GM12878 (cell line): ENCODE data around the gene AQP9. TPM values are rescaled to one million over a fixed set of nuclear protein-coding genes. Genes with fewer than 3 reads are reported as not detected.
"Not testable (repeated sequence)": the region's sequence is repeated elsewhere in the genome, so short reads cannot be mapped to it uniquely, and the experiment has no call there.

Source experiments
- ATAC-seq: fragments of 200-7000 bp; cut with Tn5 transposase; 3 replicates; pipeline ENCODE4 v1.9.1; 2020; ENCODE audit warnings: mild to moderate bottlenecking, moderate library complexity
- BruUV-seq: library from RNA; stranded (reverse); fragments of 400-500 nt; replicated peaks from 2 replicates; lab custom pipeline; 2021; lab: Mats Ljungman, UMichigan
- CTCF ChIA-PET: fragments of 300-600 bp; sonication (Branson Sonifier 250); formaldehyde crosslinking; extraction: SDS; loops from one replicate; lab custom pipeline; 2021; ENCODE audit warnings: inconsistent platforms; lab: Yijun Ruan, JAX
- POLR2A ChIA-PET: fragments of 350-600 bp; formaldehyde crosslinking; extraction: SDS; loops from one replicate; lab custom pipeline; 2021; ENCODE audit warnings: inconsistent platforms; lab: Charles Lee
- RAD21 ChIA-PET: fragments of 300-600 bp; sonication (Branson Sonifier 250); formaldehyde crosslinking; loops from one replicate; lab custom pipeline; 2023; ENCODE audit warnings: antibody characterized with exemption; ENCODE audit not compliant: unreplicated experiment; lab: Charles Lee
- SMC1A ChIA-PET: fragments of 300-600 bp; sonication (Branson Sonifier 250); formaldehyde crosslinking; loops from one replicate; lab custom pipeline; 2023; ENCODE audit not compliant: unreplicated experiment, uncharacterized antibody; lab: Charles Lee
- DNase-seq: peaks from one replicate; pipeline ENCODE4 v3.0.0-alpha.2; 2011; ENCODE audit warnings: low read depth, low spot score
- FAIRE-seq: peaks from 3 replicates; lab custom pipeline; 2011; peaks lifted over from hg19 to GRCh38; lab: Jason Lieb, UNC
- H2AFZ ChIP-seq: 2 replicates; pipeline ENCODE4 v1.6.0; 2011; ENCODE audit warnings: low read depth, low read length, control low read depth; ENCODE audit not compliant: control insufficient read depth
- H3K27ac ChIP-seq: 2 replicates; pipeline ENCODE4 v1.5.1; 2011; ENCODE audit warnings: control low read depth; ENCODE audit not compliant: control insufficient read depth, insufficient read depth
- H3K27me3 ChIP-seq, 2 experiments: replicated peaks in 1 of 2; 2 replicates each; pipeline versions ENCODE4 v1.6.0 to v1.6.1; 2011; ENCODE audit warnings: low read length in 1 of 2; ENCODE audit not compliant: control insufficient read depth in 2 of 2, insufficient read depth in 2 of 2
- H3K36me3 ChIP-seq, 2 experiments: 2 replicates each; pipeline ENCODE4 v1.5.1; 2011; ENCODE audit warnings: low read length in 1 of 2; ENCODE audit not compliant: control insufficient read depth in 2 of 2, insufficient read depth in 2 of 2
- H3K4me1 ChIP-seq: 2 replicates; pipeline ENCODE4 v1.6.1; 2011; ENCODE audit warnings: mild to moderate bottlenecking, low read length, moderate library complexity, mixed read lengths; ENCODE audit not compliant: control insufficient read depth, insufficient read depth
- H3K4me2 ChIP-seq: 2 replicates; pipeline ENCODE4 v1.6.0; 2011; ENCODE audit warnings: control low read depth; ENCODE audit not compliant: control insufficient read depth, insufficient read depth
- H3K4me3 ChIP-seq: fragments of 200-600 bp; sonication (generic); 2 replicates; pipeline ENCODE4 v1.5.1; 2016
- H3K79me2 ChIP-seq: 2 replicates; pipeline ENCODE4 v1.6.0; 2011; ENCODE audit warnings: low read length; ENCODE audit not compliant: control insufficient read depth, insufficient read depth
- H3K9ac ChIP-seq: 2 replicates; pipeline ENCODE4 v1.8.0; 2011; ENCODE audit warnings: low read length, control low read depth, mixed read lengths; ENCODE audit not compliant: control insufficient read depth, insufficient read depth
- H3K9me3 ChIP-seq: replicated peaks from 3 replicates; pipeline ENCODE4 v1.5.1; 2011; ENCODE audit warnings: mild to moderate bottlenecking, low read length; ENCODE audit not compliant: control insufficient read depth, insufficient read depth
- H4K20me1 ChIP-seq: 2 replicates; pipeline ENCODE4 v1.6.0; 2011; ENCODE audit not compliant: control insufficient read depth, insufficient read depth
- CREM ChIP-seq: IDR thresholded peaks from 2 replicates; pipeline ENCODE4 v1.6.1; 2014; ENCODE audit warnings: antibody characterized with exemption, low read depth
- HCFC1 ChIP-seq: fragments of 150-350 bp; IDR thresholded peaks from 2 replicates; pipeline ENCODE4 v1.6.1; 2014; ENCODE audit warnings: low read length
- NR2C1 ChIP-seq: fragments of 450-650 bp; IDR thresholded peaks from 2 replicates; pipeline ENCODE4 v1.6.1; 2017; ENCODE audit warnings: antibody characterized with exemption, mild to moderate bottlenecking, moderate library complexity
- SIX5 ChIP-seq: IDR thresholded peaks from 2 replicates; pipeline ENCODE4 v1.6.1; 2011; ENCODE audit warnings: mild to moderate bottlenecking, low read depth, low read length, moderate library complexity; ENCODE audit not compliant: severe bottlenecking
- WGBS: methylation state at CpG from one replicate; pipeline ENCODE4 v1.1.6; 2016; ENCODE audit warnings: low lambda C conversion rate; ENCODE audit not compliant: insufficient replicate concordance, insufficient coverage; ENCODE audit errors: missing lambda C conversion rate; 5-methylcytosine and 5-hydroxymethylcytosine counted together
- in situ Hi-C: fragments of 300-500 bp; cut with MboI; formaldehyde crosslinking; loops from 9 replicates; pipeline ENCODE4 v1.14.3; 2018; ENCODE audit warnings: mixed read lengths
- intact Hi-C: fragments of 100-400 bp; cut with micrococcal nuclease; formaldehyde crosslinking; loops from one replicate; pipeline ENCODE4 v1.14.2; 2022; ENCODE audit not compliant: unreplicated experiment
- polyA plus RNA-seq, 11 experiments: library from polyadenylated mRNA; depleted of rRNA in 4 of 11; unstranded in 6 of 11; stranded (reverse) in 5 of 11; fragments of >200 nt; fragmentation: Nextera tagmentation in 4 of 11; fragmentation: Illumina TruSeq in 1 of 11; extraction: Ambion mirVana in 4 of 11; extraction: Trizol in 1 of 11; gene quantifications; 1 replicate in 1 of 11; 2 replicates in 10 of 11; pipeline versions ENCODE4 v1.2.1 to v1.2.3, GENCODE V29; 2011 to 2016; ENCODE audit warnings: inconsistent platforms in 2 of 11, missing spikeins in 2 of 11, low read depth in 1 of 11
- total RNA-seq, 4 experiments: library from RNA; depleted of rRNA in 3 of 4; stranded (reverse); fragments of >200 nt in 3 of 4; fragmentation: Illumina TruSeq in 1 of 4; extraction: Trizol in 1 of 4; gene quantifications; 2 replicates each; pipeline versions ENCODE4 v1.2.1 to v1.2.3, GENCODE V29; 2013 to 2021
- TF ChIP-seq, protein P1 (sequence below): IDR thresholded peaks from 2 replicates; pipeline ENCODE4 v1.6.1; 2011; ENCODE audit warnings: borderline replicate concordance, low read depth, mild to moderate bottlenecking, moderate library complexity, mixed read lengths, low read length; ENCODE audit not compliant: insufficient read depth; ENCODE audit errors: extremely low read length
- TF ChIP-seq, protein P2 (sequence below): IDR thresholded peaks from 2 replicates; pipeline ENCODE4 v1.6.1; 2012; ENCODE audit warnings: low read depth, low read length, improper control_type of control experiment

The AQP9 gene
- total and polyA plus RNA-seq, 10 of the 15 experiments (the other 5 are each of a cell fraction or from before 2014, with no cell fraction given) = 0.05 to 3.0 (median 0.22) TPM

DNA sequence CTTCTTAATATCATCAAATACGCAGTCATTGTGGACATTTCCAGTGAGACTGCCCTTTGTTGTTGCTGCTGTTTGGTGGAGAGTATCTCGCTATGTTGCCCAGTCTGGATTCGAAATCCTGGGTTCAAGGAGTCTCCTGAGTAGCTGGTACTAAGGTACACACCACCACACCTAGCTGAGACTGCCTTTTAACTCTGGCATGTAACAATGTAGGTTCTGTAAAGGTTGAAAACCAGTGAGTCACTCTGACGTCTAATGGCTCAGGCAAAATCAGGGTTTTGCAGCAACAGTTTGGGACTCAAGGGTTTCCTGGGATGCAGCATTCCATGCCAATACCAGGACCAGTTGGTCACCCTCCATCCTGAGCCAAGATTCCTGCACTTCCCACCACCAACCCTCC, 52.2 kb downstream of the AQP9 start:
- Histone ChIP-seq H3K4me3 (no peak overlapping the region), H3K27ac (no peak overlapping the region), H3K9ac (no peak overlapping the region), H2AFZ (no peak overlapping the region), H3K9me3 (no peaks in the 10 kb centered on the region), H3K27me3 (no peaks in the 10 kb centered on the region; a peak in 1 of 4 replicates), H3K36me3 (no peaks in the 10 kb centered on the region), H3K4me2 (no peak overlapping the region), H3K79me2 (no peaks in the 10 kb centered on the region), H4K20me1 (no peaks in the 10 kb centered on the region), H3K4me1 (no peaks in the 10 kb centered on the region)
- intact Hi-C loops = no loop called here
- 22% methylated on average over 4 of the region's 4 CpGs for WGBS
- TF ChIP-seq HCFC1 (no peak), SIX5 (no peak), CREM (no peak), NR2C1 (no peak)
- TF ChIP-seq, protein P1, sequence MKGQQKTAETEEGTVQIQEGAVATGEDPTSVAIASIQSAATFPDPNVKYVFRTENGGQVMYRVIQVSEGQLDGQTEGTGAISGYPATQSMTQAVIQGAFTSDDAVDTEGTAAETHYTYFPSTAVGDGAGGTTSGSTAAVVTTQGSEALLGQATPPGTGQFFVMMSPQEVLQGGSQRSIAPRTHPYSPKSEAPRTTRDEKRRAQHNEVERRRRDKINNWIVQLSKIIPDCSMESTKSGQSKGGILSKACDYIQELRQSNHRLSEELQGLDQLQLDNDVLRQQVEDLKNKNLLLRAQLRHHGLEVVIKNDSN = no peak
- TF ChIP-seq, protein P2, sequence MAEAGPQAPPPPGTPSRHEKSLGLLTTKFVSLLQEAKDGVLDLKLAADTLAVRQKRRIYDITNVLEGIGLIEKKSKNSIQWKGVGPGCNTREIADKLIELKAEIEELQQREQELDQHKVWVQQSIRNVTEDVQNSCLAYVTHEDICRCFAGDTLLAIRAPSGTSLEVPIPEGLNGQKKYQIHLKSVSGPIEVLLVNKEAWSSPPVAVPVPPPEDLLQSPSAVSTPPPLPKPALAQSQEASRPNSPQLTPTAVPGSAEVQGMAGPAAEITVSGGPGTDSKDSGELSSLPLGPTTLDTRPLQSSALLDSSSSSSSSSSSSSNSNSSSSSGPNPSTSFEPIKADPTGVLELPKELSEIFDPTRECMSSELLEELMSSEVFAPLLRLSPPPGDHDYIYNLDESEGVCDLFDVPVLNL = no peak
- FAIRE-seq (no peak), ATAC-seq (no peak), DNase-seq (no peak)
- in situ Hi-C loops = no loop called here
- ChIA-PET SMC1A (no interaction called here), RAD21 (no interaction called here), CTCF (no interaction called here), POLR2A (no interaction called here)
- BruUV-seq = no TSS peak

DNA sequence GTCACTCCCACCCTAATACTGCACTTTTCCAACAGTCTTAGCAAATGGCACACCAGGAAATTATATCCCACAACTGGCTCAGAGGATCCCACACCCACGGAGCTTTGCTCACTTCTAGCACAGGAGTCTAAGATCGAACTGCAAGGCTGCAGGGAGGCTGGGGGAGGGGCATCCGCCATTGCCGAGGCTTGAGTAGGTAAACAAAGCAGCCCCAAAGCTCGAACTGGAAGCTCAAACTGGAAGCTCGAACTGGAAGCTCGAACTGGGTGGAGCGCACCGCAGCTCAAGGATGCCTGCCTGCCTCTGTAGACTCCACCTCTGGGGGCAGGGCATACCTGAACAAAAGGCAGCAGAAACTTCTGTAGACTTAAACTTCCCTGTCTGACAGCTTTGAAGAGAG, 55.5 kb downstream of the AQP9 start:
- ChIA-PET SMC1A (interaction anchor here (1.8 kb wide), 1 partner anchor 12 kb away, joined by 7 read pairs; no protein-coding TSS in a partner anchor), CTCF (interaction anchor here (0.7 to 1.0 kb wide), 2 partner anchors 9 to 124 kb away, joined by 3 read pairs; no protein-coding TSS in a partner anchor)
- H3K27me3 ChIP-seq, in situ Hi-C loops, POLR2A ChIA-PET, H3K9me3 ChIP-seq, H3K4me2 ChIP-seq, H3K27ac ChIP-seq, ATAC-seq, DNase-seq, H4K20me1 ChIP-seq, H3K9ac ChIP-seq, H3K79me2 ChIP-seq, H3K4me1 ChIP-seq, intact Hi-C loops, FAIRE-seq, H2AFZ ChIP-seq, H3K36me3 ChIP-seq, BruUV-seq, H3K4me3 ChIP-seq, RAD21 ChIA-PET: not testable (repeated sequence)
- 51% methylated on average over 9 of the region's 9 CpGs for WGBS
